ENCODE measurements around the gene SNN.

SNN gene

DNA sequence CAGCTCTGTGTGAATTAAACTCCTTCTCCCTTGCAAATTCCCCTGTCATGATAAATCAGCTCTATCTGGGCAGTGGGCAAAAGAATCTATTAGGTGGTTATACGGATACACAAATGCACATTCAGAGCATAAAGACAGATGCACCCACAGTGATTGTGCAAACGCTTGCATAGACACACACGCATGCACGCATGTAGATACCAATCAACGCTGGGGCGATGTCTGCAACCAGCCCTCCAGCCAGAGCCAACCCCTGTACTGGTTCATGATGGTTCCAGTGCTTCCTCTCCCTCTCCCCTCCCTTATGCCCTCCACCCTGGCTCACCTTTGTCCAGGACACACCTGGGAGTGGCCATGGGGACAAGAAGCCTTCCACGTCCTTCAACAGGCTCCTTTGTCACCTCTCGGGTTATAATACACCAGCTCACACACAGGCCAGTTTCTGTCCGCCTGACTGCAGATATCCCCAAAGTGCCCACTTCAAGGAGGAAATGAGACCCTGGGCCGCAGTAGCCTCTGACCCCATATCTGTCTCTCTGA lies 33.1 kb upstream of the SNN start:
- DNase-seq (ENCODE audit: low read depth), result no peak

DNA sequence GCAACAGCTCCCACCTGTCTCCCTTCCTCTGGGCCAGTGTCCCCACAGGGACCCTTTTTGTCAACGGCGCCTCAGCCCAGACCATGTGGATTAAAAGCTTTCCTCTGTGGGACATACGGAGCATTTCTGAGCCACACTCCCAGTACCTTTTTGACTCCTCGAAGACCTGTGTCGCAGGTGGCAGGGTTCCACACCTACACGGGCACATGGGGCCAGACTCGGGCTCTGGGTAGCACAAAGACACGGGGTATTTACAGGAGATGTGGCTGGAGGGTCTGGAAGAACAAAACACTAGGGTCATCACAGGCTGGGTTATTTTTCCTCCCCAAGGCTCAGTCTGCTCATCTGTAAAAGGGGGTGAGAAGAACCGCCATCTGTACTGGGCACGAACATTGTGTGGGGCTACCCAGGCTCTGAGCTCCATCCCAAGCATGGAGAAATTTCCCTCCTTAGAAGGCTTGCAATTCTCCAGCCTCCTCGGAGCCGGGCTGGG lies 32.5 kb upstream of the SNN start:
- DNase-seq (ENCODE audit: low read depth), result no peak

- no peak for DNase-seq (ENCODE audit: low read depth)
Measured at GRCh38 chr16:11636172-11636721, 32.0 kb upstream of the SNN start.

GRCh38 chr16:11637320-11637719 lies 30.9 kb upstream of the SNN start:
- DNase-seq (ENCODE audit: low read depth), result no peak

DNA sequence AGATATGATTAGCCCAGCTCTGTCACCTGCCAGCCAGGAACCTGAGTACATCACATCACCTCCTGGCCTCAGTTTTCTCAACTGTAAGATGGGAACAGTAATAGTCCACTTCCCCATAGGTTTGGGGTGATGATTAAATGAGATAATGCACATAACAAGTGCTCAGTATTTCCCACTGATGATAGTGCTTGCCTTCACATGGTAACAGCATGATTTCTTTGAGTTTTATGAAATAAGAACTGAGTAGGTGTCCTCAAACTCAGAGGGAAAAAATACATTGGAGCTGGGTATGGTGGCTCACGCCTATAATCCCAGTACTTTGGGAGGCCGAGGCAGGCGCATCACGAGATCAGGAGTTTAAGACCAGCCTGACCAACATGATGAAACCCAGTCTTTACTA lies 30.1 kb upstream of the SNN start:
- no peak for DNase-seq (ENCODE audit: low read depth)

GRCh38 chr16:11639008-11639562 lies 29.2 kb upstream of the SNN start:
- no peak for DNase-seq (ENCODE audit: low read depth)

DNA sequence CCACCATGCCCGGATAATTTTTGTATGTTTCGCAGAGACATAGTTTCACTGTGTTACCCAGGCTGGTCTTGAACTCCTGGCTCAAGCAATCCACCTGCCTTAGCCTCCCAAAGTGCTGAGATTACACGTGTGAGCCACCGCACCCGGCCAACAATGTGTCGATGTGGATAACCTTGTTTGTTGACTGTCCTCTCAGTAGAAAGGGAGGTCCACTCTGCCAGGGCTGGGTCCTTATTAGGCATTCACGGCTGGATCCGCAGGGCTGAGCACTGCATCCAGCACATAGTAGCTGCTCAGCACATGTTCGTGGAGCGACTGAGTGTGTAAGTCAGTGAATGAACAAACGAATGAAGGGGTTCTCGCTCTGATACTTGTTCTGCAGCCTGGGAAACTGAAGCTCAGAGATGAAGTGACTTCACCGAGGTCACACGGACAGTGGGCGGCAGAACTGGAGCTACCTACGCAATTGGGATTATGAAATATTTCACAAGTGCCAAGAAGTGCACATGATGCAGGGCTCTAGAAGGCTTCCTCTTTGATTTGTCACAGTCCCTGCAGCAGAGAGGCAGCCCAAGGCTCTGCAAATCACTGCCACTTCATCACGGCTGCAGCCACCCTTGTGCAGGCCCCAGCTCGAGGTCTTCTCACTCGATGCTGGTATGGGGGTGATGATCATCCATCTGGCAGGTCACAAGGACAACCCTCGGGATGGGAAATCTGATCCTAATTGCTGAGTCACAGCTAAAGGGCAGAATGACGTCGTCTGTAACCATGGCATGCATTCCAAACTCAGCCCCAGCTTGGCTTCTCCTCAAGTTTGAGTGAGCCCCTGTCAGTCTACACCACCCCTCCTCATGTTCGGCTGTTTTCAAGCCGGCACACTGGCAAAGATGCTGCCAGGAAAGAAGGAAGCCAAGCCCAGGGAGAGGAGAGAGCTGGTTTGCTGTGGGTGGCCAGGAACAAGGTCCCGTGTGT lies 28.0 kb upstream of the SNN start:
- DNase-seq (ENCODE audit: low read depth), result peak; percentile 98

- DNase-seq (ENCODE audit: low read depth), result peak; percentile 51
Measured at GRCh38 chr16:11640987-11641817, 27.1 kb upstream of the SNN start.

DNA sequence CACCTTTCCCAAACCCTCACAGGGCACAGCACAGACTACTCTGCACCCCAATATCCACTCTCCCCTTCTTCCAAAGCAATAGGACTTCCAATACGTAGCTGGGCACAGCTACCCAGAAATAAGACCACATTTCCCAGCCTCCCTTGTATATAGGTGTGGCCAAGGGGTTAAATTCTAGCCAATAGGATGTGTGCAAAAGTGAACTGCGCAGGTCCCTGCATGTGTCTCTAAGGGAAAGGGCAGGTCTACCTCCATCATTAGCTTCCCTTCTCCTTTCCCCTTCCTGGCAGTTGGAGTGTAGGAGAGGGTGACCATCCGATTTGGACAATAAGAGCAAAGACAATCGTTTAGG lies 25.5 kb upstream of the SNN start:
- no peak for DNase-seq (ENCODE audit: low read depth)

- no peak for DNase-seq (ENCODE audit: low read depth)
Measured at GRCh38 chr16:11649276-11649675, 19.0 kb upstream of the SNN start.

DNA sequence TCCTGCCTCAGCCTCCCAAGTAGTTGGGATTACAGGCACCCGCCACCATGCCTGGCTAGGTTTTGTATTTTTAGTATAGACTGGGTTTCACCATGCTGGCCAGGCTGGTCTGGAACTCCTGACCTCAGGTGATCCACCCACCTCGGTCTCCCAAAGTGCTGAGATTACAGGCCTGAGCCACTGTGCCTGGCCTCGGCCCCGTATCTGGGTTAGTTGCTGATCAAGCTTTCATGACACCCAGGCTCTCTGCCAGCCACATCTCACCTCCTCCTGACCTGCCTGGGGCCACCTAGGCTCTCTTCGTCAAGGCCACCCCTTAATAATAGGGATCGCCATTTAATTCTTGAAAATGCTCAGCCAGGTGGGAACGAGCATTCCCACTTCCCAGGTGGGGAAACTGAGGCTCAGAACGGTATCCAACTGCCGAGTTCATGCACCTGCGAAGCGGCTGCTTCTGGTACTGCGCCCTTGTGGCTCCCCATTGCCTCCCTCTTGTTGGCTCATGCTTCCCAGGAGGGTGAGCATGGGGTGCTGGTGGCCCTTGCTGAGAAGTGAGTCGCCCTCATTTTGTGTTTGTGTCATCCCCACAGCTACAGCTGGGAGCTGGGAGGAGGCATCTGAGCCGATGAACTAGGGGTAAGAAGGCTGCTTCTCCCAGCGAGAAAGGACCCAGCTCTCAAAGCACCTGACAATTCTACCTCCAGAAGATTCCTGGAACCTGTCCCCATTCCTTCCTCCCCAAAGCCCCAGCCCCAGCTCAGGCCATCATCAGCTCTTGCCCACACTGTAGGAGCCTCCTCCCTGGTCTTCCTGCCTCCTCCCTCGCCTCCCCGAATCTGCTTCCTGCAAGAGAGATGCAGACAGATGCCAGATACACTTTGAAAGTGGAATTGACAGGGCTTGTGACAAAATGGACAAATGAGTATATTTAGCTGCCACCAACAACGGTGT lies 17.3 kb upstream of the SNN start:
- no peak for DNase-seq (ENCODE audit: low read depth)

- DNase-seq (ENCODE audit: low read depth), result no peak
Measured at GRCh38 chr16:11651796-11652195, 16.5 kb upstream of the SNN start.

DNA sequence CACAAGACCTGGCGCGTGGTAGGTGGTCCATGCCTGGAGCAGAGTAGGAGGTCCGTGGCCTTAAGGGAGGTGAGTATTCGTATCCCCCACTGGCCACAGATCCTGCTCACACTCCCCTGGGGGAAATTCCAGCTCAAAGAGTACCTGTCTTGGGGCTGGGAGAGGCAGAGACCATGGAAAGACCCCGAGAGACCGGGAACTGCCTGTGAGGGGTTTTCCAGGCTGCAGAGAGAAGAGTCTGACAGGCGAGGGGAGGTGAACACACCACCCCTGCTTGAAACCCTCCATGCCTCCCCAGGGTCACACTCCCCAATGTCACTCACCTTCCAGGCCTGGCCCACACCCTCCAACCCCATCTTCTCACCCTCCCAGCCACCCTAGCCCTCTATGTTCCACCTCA lies 12.6 kb upstream of the SNN start:
- no peak for DNase-seq (ENCODE audit: low read depth)

- no peak for DNase-seq (ENCODE audit: low read depth)
Measured at GRCh38 chr16:11657556-11657955, 10.7 kb upstream of the SNN start.

DNA sequence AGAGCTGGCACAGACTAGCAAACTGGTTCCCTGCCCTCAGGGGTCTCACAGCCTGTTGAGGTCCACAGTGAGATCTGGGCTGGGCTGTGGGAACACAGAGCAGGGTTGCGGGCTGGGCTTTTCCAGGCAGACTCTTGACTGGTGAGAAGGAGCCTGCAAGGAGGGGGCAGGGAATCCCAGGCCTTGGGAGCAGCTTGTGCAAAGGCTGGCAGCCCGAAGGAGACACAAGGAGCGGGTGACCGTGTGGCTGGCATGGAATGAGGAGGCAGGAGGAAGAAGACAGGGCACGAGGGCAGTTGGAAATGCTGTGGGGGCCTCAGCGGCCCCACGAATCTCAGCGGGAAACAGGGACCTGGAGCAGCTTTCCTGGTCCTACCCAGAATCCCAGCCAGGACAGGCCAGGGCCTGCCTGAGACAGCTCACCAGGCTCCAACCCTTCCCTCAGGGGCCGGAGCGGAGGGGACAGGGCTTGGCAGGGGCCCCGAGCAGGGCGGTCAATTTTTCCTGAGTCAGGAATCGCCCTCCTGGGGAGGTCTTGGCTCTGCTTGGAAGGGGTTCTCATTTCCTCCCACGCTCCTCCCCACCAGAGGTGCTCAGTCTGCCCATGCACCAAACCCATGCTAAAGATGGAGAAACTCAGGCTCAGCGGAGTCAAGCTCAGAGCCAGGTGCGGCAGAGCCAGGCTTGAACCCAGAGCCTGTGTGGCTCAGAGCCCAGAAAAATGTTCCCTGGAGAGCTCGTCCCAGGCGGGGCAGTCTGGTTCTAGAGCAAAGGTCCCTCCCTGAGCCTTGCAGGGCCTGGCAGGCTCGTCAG lies 9.2 kb upstream of the SNN start:
- no peak for DNase-seq (ENCODE audit: low read depth)

GRCh38 chr16:11660565-11660964 lies 7.7 kb upstream of the SNN start:
- no peak for DNase-seq (ENCODE audit: low read depth)

- no peak for DNase-seq (ENCODE audit: low read depth)
Measured at GRCh38 chr16:11662582-11662981, 5.7 kb upstream of the SNN start.

DNA sequence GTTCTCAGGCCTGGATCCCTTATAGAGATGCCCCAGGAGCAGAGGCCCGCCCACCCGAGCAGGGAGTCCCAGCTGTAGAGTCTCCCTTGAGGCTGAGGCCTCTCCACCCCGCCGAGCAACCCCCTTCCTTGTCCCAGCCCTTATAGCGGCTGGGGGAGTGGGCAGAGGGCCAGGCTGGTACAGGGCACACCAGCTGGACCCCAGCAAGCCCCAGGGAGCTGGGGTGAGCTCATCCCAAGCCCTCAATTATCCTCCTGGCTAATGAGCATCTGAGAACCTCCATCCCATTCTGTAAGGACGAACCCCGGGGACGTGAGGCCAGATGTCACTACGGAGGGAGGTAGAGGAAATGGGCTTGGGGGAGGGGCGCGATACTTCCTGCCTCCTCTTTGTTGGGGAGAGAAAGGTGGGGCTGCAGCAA lies 3.2 kb upstream of the SNN start:
- DNase-seq (ENCODE audit: low read depth), result no peak

- no peak for DNase-seq (ENCODE audit: low read depth)
Measured at GRCh38 chr16:11666103-11667055, 1.9 kb upstream of the SNN start.
